ENCODE measurements around the gene VEPH1. TPM values are rescaled to one million over a fixed set of nuclear protein-coding genes. Genes with fewer than 3 reads are reported as not detected.

VEPH1 gene
- total and polyA plus RNA-seq, 9 of the 15 experiments (the other 6 are each of a cell fraction or from before 2014, with no cell fraction given), result 4.5 to 15.6 (median 5.8) TPM

DNA sequence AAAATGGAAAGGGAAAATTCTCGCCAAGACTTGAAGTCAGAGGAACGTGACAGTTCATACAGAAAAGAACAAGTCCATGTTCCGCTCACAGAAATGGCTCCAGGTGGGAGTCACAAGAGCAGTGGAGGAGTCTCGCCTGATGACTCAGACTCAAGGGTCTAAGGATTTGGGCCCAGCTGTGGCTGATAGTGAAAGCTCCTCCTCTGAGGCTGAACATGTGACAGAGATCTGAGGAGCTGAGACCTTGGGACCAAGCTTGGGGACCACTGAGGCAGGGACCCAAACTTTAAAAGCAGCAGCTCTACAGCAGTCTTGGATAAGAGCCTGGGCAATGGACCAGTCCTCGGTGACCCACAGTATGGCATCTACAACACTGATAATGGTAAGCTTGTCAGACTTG, 9.3 kb upstream of the VEPH1 start (continued):
- TF ChIP-seq, protein P1, sequence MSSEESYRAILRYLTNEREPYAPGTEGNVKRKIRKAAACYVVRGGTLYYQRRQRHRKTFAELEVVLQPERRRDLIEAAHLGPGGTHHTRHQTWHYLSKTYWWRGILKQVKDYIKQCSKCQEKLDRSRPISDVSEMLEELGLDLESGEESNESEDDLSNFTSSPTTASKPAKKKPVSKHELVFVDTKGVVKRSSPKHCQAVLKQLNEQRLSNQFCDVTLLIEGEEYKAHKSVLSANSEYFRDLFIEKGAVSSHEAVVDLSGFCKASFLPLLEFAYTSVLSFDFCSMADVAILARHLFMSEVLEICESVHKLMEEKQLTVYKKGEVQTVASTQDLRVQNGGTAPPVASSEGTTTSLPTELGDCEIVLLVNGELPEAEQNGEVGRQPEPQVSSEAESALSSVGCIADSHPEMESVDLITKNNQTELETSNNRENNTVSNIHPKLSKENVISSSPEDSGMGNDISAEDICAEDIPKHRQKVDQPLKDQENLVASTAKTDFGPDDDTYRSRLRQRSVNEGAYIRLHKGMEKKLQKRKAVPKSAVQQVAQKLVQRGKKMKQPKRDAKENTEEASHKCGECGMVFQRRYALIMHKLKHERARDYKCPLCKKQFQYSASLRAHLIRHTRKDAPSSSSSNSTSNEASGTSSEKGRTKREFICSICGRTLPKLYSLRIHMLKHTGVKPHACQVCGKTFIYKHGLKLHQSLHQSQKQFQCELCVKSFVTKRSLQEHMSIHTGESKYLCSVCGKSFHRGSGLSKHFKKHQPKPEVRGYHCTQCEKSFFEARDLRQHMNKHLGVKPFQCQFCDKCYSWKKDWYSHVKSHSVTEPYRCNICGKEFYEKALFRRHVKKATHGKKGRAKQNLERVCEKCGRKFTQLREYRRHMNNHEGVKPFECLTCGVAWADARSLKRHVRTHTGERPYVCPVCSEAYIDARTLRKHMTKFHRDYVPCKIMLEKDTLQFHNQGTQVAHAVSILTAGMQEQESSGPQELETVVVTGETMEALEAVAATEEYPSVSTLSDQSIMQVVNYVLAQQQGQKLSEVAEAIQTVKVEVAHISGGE (CRISPR knock-in tag; IDR thresholded peaks at IDR 0.05), result no peak
- no peak for TF ChIP-seq TFAM (CRISPR knock-in tag; conservative IDR thresholded peaks at IDR 0.05)
- no peak for TF ChIP-seq DIDO1 (tag; IDR thresholded peaks at IDR 0.05; ENCODE audit: low read depth)
- TF ChIP-seq ZNF3 (CRISPR knock-in tag; IDR thresholded peaks at IDR 0.05), result no peak
- TF ChIP-seq ZFX (CRISPR knock-in tag; IDR thresholded peaks at IDR 0.05), result no peak
- TF ChIP-seq LEF1 (IDR thresholded peaks at IDR 0.05), result no peak
- TF ChIP-seq AFF4 (CRISPR knock-in tag; IDR thresholded peaks at IDR 0.05), result no peak
- no peak for TF ChIP-seq TAF15 (IDR thresholded peaks at IDR 0.05; ENCODE audit: low read depth, low read length)
- TF ChIP-seq MCM7 (IDR thresholded peaks at IDR 0.05), result no peak
- TF ChIP-seq ZNF134 (CRISPR knock-in tag; conservative IDR thresholded peaks at IDR 0.05), result peak; percentile 30; the same call in 1 of the 2 replicates
- no peak for TF ChIP-seq C11orf30 (IDR thresholded peaks at IDR 0.05; ENCODE audit: low read depth)
- TF ChIP-seq, protein P2, sequence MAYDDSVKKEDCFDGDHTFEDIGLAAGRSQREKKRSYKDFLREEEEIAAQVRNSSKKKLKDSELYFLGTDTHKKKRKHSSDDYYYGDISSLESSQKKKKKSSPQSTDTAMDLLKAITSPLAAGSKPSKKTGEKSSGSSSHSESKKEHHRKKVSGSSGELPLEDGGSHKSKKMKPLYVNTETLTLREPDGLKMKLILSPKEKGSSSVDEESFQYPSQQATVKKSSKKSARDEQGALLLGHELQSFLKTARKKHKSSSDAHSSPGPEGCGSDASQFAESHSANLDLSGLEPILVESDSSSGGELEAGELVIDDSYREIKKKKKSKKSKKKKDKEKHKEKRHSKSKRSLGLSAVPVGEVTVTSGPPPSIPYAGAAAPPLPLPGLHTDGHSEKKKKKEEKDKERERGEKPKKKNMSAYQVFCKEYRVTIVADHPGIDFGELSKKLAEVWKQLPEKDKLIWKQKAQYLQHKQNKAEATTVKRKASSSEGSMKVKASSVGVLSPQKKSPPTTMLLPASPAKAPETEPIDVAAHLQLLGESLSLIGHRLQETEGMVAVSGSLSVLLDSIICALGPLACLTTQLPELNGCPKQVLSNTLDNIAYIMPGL (CRISPR knock-in tag; IDR thresholded peaks at IDR 0.05), result no peak
- TF ChIP-seq ADNP (tag; IDR thresholded peaks at IDR 0.05), result peak; percentile 74
- TF ChIP-seq GTF2F1 (IDR thresholded peaks at IDR 0.05; ENCODE audit: low read depth, low read length), result no peak
- TF ChIP-seq CHD2 (IDR thresholded peaks at IDR 0.05; ENCODE audit: low read depth, low read length), result no peak
- no peak for TF ChIP-seq ZNF232 (CRISPR knock-in tag; IDR thresholded peaks at IDR 0.05)
- no peak for TF ChIP-seq POLR2A (conservative IDR thresholded peaks at IDR 0.05)
- no peak for TF ChIP-seq CCNT2 (IDR thresholded peaks at IDR 0.05; ENCODE audit: borderline replicate concordance, extremely low read depth, insufficient read length, low read depth, low read length)
- TF ChIP-seq, protein P3, sequence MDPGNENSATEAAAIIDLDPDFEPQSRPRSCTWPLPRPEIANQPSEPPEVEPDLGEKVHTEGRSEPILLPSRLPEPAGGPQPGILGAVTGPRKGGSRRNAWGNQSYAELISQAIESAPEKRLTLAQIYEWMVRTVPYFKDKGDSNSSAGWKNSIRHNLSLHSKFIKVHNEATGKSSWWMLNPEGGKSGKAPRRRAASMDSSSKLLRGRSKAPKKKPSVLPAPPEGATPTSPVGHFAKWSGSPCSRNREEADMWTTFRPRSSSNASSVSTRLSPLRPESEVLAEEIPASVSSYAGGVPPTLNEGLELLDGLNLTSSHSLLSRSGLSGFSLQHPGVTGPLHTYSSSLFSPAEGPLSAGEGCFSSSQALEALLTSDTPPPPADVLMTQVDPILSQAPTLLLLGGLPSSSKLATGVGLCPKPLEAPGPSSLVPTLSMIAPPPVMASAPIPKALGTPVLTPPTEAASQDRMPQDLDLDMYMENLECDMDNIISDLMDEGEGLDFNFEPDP (CRISPR knock-in tag; IDR thresholded peaks at IDR 0.05), result no peak
- TF ChIP-seq ZNF551 (CRISPR knock-in tag; IDR thresholded peaks at IDR 0.05), result no peak
